Inflammatory macrophage treated with lipopolysaccharide for 1 hour (primary cell): Measurements from ENCODE around the gene CD28.

ENCODE experiments used
- DNase-seq, 2 donors: peaks; one replicate each; pipeline ENCODE4 v3.0.0-alpha.2; 2020 to 2022

The CD28 gene

GRCh38 chr2:203718087-203718486, 11.6 kb downstream of the CD28 start:
- DNase-seq: no peak

DNA sequence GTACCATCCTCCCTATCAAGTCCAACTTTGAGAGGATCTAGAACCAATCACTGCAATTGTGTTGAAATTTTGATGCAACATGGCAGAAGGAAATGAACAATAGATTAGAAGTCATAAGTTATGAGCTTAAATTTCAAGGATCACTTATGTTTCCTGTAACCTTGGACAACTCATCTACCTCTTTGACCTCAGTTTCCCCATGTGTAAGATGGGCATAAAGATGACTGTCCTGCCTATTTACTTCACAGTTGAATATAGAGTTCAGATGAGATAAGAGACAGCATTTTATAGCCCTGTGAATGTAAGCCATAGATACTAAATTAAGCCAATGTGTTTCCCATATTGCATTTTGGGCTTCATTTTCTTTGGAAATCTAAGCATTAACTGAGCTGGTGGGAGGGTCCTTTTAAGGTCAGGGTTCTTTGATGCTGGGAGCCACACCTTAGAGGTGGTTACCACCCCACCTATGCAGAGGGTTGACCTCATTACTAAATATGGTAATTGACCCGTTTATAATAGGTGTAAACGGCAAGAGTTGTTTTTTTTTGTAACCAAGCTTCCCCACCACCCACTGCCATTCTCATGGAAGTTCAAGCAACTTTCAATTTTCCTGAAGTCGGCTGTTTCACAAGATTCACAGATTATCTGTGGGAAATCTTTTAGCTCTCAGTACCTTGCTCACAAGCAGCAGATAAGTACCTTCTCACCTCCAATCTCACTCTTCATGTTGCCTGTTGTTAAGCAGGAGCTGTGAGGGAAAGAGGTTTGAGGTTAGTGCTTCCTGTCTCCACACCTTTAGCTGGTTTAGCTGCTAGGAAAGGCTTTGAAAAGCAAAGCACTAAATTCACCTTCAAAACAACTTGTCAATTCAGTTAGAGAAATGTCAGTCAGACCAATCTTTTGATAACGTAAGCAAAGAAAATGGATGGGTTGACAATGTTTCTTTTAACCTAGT, 13.3 kb downstream of the CD28 start:
- DNase-seq: no peak

DNA sequence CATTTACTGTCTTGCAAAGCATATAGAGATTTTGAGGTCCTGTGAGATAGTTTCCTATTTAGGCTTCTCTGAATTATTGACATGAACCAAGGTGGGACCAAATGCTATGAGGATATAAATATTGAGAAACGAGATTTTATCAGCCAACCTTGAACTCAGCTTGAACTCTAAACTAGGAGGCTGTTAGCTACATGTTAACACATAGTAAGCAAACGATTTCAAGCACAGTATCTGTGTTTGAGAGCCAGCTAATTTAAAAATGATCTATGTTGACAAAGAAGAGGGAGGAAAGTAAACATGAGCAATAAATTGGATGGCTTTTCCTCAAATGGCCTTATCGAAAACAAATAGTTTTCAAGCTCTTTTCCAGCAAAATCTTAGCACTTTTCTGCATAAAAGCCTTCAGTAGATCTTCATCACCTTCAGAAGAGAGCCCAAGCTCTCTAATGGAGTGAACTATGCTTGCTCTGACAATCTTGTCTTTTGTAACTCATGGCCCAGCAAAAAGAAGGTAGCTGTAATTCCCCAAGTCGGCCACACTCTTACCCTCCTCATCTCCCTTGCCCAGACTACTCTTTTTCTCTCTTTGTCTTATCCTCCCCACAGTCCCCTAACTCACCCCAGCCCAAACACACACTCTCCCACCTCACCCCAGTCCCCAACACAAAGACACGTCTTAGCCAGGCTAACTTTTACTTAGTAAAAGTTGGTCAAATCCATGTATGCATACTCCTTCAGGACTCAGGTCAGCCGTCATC, 14.7 kb downstream of the CD28 start:
- no peak for DNase-seq

GRCh38 chr2:203721781-203722300, 15.4 kb downstream of the CD28 start:
- no peak for DNase-seq

DNA sequence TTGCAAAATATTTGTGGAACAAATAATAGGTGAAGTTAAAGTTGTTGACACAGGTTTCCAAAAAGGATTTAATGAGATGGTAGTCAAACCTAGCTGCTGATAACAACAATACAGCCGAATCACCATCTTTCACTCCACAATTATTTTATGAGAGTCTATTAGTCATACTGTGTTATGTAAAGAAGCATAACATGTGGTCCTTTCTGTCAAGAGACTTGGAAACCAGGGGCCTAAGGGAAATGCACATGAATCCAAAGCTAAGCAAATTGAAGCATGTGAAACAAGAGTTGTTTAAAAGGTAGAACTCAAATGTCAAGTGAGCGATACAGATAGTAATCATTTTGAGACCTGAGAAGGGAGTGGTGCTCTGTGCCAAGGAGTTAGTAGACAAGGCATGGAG, 16.0 kb downstream of the CD28 start:
- DNase-seq: no peak

GRCh38 chr2:203728321-203728720, 21.9 kb downstream of the CD28 start:
- no peak for DNase-seq

- no peak for DNase-seq
These were observed 23.8 kb downstream of the CD28 start for GRCh38 chr2:203730076-203730729.

DNA sequence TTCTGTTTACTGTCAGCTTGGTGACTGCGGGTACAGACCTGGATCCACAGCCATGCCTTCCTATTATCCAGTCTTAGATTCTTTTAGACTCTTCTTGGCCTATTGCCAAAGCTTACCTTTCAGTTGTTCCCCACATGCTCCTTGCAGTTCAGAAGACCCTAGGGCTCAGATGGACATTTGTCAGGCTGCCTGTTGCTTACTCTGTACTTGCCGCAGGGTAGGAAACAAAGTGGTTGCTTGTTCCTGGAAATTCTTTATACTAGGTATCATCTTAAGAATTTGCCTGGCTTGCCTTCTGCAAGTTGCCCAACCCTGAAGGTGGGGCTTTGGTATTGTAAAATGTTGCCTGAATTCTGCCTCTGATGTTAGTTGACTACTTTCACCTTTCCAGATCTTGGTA, 24.4 kb downstream of the CD28 start:
- DNase-seq: no peak

DNA sequence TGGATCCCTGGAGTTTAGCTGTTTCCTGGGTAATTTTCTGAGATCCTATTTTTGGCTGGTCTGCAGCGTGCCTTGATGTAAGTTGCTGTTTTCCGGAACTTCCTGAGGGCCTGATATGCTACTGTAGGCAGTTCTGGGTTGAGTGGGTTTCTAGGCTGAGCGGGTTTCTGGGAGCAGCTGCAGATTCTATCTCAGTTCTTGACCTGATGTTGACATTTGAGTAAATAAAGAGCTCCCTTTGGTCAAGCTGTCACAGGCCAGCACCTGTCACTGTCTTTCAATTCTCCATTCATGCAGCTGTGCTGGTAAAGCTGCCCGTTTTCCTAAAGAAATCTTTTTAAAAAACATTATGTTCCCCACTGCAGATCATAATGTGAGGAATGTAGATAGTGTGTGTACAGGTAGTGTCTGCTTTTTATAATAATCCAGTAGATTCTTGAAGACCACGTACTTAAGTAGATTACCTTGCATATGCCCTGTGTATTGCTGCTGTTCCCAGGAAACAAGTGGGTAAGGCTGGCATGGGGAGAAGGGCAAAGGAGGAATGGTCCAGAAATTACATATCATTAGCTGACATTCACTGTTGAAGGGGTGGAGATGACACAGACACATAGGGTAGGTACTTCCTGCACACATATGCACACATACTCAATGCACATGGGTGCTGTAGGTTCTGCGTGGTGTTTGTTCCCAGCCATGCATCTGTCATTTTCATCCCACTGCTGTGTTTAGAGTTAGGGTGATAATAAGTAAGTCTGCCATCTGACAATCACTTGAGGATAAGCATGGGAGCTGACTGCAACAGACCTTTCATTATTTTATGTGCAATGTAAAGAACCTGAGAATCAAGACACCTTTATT, 25.9 kb downstream of the CD28 start:
- no peak for DNase-seq

- no peak for DNase-seq
These were observed 26.6 kb downstream of the CD28 start for GRCh38 chr2:203732953-203733510.

DNA sequence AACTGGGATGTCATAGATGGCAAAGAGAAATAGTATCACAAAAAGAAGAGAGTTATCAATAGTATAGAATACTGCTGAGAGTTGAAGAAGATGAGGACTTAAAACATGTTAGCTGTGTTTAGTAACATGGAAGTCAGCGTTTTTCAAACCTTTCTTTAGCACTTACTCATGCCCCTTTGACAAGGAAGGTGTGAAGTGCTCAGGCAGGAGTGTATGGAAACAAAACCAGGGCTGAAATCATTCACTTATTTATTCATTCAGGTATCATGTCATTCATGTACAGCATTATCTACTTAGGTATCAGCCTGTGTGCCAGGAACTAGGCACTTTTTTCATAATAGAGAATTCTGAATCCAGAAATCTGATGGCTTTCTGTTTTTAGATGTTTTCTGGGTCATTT, 27.2 kb downstream of the CD28 start:
- DNase-seq: no peak

DNA sequence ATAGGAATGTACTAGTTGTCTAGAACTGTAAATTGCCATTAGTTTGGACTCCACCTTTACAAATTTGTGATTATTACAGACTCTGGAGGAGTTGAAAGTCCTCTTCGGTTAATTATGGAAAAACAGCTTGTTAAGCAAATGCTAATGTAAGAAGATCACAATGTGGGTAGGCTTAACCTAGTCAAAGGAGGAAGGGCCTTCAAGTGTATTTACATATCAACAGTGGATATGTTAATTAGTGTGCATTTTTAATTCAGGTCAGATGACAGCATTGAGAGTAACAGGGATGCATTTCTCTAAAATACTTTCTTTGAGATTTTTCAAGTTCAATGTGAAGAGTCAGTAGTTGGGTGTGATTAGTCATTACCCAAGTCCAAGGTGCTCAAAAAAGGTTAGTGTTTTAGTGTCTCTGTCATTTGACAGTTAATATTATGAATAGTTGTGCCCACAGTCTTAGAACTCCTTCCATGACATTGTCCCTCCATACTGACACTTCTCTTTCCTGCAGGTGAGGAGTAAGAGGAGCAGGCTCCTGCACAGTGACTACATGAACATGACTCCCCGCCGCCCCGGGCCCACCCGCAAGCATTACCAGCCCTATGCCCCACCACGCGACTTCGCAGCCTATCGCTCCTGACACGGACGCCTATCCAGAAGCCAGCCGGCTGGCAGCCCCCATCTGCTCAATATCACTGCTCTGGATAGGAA, 28.0 kb downstream of the CD28 start:
- DNase-seq: no peak

DNA sequence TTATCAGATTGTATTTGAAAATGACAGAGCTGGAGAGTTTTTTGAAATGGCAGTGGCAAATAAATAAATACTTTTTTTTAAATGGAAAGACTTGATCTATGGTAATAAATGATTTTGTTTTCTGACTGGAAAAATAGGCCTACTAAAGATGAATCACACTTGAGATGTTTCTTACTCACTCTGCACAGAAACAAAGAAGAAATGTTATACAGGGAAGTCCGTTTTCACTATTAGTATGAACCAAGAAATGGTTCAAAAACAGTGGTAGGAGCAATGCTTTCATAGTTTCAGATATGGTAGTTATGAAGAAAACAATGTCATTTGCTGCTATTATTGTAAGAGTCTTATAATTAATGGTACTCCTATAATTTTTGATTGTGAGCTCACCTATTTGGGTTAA, 30.9 kb downstream of the CD28 start:
- DNase-seq: no peak

DNA sequence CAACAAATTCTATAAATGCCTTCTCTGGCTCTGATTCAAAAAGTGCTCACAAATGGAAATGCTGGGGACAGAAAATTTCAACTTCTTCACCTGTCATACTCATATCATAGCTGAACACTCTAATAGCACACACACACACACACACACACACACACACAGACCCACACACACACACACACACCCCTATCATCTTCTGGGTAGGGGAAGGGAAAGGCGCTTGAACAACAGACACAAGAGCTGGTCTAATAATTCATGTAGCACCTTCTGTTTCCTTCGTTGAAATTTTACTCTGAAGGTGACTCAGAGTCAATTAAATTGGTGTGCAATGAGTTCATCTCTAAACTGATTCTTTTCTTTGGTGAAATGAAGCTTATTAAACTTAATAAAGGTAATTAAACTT, 32.9 kb downstream of the CD28 start:
- DNase-seq: no peak

DNA sequence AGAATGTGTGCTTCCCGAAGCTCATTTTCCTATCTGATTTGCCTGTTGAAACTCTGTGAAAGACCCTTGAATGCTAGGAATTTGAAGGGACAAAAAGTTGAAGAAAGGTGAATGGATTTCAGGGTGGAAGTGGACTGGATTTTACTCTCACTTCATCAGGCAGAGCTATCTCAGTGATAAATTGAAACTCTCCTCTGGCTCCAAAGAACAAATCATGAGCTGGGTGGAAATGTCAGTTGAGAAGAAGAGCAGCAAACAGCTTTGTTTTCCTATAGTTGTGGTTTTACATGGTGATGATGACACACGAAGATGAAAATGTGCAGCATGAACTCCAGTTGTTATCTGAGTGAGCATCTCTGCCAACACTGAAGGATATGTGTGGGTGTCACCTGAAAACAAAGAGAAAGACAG, 34.4 kb downstream of the CD28 start:
- DNase-seq: no peak

DNA sequence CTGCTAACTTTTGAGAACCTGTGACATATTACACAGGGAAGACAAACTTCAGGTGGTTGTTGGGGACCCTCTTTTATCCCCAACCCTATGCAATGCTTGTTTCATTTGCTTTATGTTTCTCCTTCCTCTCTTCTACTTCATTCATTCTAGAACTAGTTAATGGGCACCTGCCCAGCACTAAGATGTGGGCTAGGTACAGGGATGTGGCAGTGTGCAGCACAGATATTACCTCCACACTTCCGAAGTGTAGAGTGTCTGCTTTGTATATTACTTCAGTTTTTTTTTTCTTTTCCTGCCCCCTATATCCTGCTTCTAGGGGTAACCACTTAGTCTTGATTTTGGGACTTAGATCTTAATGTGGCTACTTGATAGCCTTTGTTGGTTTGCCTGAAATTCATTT, 35.1 kb downstream of the CD28 start:
- no peak for DNase-seq

GRCh38 chr2:203743441-203743981, 37.1 kb downstream of the CD28 start:
- DNase-seq: peak; percentile 31 to 51

GRCh38 chr2:203744091-203744490, 37.7 kb downstream of the CD28 start:
- no peak for DNase-seq

GRCh38 chr2:203745267-203745666, 38.8 kb downstream of the CD28 start:
- DNase-seq: no peak

DNA sequence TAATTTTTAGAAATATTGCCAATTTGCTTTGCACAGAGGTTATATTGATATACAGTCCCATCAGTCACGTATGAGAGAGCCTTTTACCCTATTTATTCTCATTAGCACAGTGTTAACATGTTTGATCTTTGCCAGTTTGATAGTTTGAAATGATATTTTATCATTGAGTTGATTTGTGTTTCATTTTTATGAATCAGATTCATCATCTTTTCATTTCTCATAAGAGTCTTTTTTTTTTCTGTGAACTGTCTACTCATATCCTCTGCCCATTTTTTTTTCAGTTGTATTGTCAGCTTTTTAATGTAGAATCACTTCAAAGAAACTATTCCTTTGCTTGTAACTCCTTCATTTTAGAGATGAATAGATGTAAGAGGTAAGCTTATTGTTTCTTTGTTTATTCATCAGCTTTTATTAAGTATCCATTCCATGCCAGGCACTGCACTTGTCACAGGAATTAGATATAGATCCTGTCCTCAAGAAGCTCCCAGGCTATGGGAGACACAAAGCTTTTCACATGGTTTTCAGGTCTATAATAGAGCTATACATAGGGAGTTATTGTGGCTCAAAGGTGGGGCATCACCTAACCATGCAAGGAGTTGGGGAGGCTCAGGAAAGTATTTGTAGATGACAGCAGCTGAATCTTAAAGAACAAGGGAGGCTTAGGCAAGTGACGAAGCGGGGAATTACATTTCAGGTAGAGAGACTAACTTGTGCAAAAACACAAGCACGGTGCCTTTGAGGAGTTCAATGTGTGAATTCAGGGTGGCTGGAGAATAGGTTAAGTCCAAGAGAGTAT, 42.1 kb downstream of the CD28 start:
- no peak for DNase-seq
